Right atrium auricular region (tissue), 2 donors: Measurements from ENCODE around the gene LSM8. TPM values are rescaled to one million over a fixed set of nuclear protein-coding genes. Genes with fewer than 3 reads are reported as not detected.
"Not testable (repeated sequence)": the region's sequence is repeated elsewhere in the genome, so short reads cannot be mapped to it uniquely, and the experiment has no call there.

Experiments
- DNase-seq: peaks from one replicate; pipeline ENCODE4 v3.0.0-alpha.2; 2019; ENCODE audit warnings: low spot score
- H3K27ac ChIP-seq, 2 donors: fragments of 200-600 bp; sonication (generic); 1 replicate in 1 of 2; 2 replicates in 1 of 2; pipeline ENCODE4 v1.5.1; 2016 to 2019
- H3K27me3 ChIP-seq, 2 donors: fragments of 200-600 bp; sonication (generic); one replicate each; pipeline versions ENCODE4 v1.5.1 to v1.6.0; 2017 to 2019
- H3K36me3 ChIP-seq: fragments of 200-600 bp; sonication (generic); one replicate; pipeline ENCODE4 v1.5.1; 2016
- H3K4me1 ChIP-seq, 2 donors: fragments of 200-600 bp; sonication (generic); one replicate each; pipeline versions ENCODE4 v1.5.1 to v1.6.0; 2017 to 2019
- H3K4me3 ChIP-seq, 2 donors: fragments of 200-600 bp; sonication (generic); 1 replicate in 1 of 2; 2 replicates in 1 of 2; pipeline ENCODE4 v1.5.1; 2017 to 2019; ENCODE audit warnings: mild to moderate bottlenecking in 1 of 2, moderate library complexity in 1 of 2
- H3K9me3 ChIP-seq, 2 donors: fragments of 200-600 bp; sonication (generic); one replicate each; pipeline ENCODE4 v1.5.1; 2019
- CTCF ChIP-seq, 2 donors: fragments of 200-600 bp; sonication (generic); IDR thresholded peaks; one replicate each; pipeline ENCODE4 v1.5.1; 2019; ENCODE audit warnings: antibody characterized with exemption in 2 of 2
- total RNA-seq, 2 donors: library from RNA; depleted of rRNA; stranded (reverse); fragments of >200 nt; gene quantifications; one replicate each; pipeline ENCODE4 v1.1.0, GENCODE V29; 2016

Gene LSM8
- total RNA-seq, 2 donors from 2014 or later: 13.4 to 17.3 TPM

DNA sequence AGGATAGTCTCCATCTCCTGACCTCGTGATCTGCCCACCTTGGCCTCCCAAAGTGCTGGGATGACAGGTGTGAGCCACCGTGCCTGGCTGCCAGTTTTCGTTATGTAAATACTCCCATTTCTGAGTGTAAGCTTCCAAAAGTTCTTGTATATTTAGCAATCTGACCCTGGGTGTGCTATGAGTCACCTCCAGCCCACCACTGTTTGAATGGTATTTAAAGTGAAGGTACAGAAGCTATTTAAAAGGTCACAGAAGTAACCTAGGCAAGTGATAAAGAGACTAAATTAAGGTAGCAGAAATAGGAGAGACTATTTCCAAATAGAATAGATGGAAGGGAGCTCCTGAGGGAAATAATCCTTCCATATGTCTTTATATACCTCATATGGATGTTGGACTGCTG is 36.6 kb downstream of the LSM8 start:
- Histone ChIP-seq H3K27ac (no peak overlapping the region), H3K4me3 (no peak overlapping the region), H3K36me3 (no peaks in the 10 kb centered on the region)

DNA sequence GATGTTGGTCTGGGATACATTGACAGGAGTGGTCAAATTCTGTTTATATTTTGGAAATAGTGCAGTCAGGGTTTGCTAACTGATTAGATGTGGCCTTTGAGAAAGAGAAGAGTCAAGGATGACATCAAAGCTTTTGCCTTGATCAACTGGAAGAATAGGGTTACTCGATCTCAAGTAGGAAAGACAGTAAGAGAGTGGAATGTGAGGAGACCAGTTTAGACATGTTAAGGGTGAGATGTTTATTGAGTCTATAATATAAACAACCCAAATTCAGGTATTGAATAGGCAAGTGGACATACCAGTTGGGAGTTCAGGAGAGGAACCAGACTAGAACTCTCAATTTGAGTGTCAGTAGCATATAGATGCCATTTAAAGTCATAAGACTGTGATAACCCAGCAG is 38.6 kb downstream of the LSM8 start:
- H3K4me3 ChIP-seq: no peak overlapping the region
- TF ChIP-seq CTCF (IDR thresholded peaks at IDR 0.05): no peak
- H3K4me1 ChIP-seq: no peaks in the 10 kb centered on the region
- no peak for DNase-seq
- H3K36me3 ChIP-seq: no peaks in the 10 kb centered on the region
- no peaks in the 10 kb centered on the region for H3K27me3 ChIP-seq
- H3K27ac ChIP-seq: no peak overlapping the region
- no peaks in the 10 kb centered on the region for H3K9me3 ChIP-seq

More for the DNA sequence above, 36.6 kb downstream of the LSM8 start:
- Histone ChIP-seq H3K9me3 (no peaks in the 10 kb centered on the region), H3K4me1 (no peaks in the 10 kb centered on the region), H3K27me3 (no peaks in the 10 kb centered on the region)
- DNase-seq: no peak
- TF ChIP-seq CTCF (IDR thresholded peaks at IDR 0.05): no peak

DNA sequence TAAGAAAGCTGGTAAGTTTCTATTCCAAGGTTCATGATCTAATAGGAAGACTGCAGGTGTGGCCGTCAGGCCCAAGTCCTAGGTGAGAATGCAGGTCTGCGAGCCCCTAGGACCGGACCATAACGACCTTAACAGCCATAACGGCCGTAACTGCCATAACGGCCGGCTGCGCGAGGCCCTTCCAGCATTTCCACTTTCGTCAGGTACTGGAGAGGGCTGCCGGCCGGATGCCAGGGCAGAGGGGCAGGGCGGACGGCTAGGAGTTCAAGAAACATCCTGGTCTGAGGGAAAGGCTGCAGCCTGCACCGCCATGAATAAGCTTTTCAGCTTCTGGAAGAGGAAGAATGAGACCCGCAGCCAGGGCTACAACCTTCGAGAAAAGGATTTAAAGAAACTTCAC is 40.6 kb downstream of the LSM8 start, which contains the start of gene ANKRD7:
ANKRD7 (plus strand) TSS at position 184 of the 400 bp plus-strand sequence; CDS start at position 311, 127 bp downstream.
- Histone ChIP-seq H3K4me3 (no peak within 1 kb of the TSS), H3K27ac (no peak within 1 kb of the TSS), H3K27me3 (no peaks in the 10 kb centered on the region), H3K36me3 (no peaks in the 10 kb centered on the region), H3K9me3 (no peaks in the 10 kb centered on the region), H3K4me1 (no peaks in the 10 kb centered on the region)
- no peak for TF ChIP-seq CTCF (IDR thresholded peaks at IDR 0.05)
- no peak for DNase-seq

DNA sequence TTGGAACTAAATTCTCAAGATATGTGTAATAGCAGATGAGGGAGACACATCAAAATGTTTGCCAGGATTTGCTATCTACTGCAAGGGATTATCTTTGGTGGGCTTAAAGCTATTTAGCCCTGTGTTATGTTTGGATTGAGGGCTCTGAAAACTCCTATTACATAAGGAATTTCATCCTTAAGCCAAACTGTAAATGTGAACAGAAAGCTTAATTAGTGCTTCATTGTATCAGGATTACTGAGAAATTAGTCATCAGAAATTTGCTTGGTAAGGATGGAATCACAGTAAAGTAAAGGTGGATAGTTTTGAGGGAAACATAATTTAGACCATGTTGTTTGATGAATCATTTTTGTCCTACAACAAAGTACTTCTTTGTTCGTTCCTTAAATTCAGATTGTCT is 48.9 kb downstream of the LSM8 start:
- DNase-seq: no peak
- Histone ChIP-seq H3K36me3 (no peaks in the 10 kb centered on the region), H3K27me3 (no peaks in the 10 kb centered on the region), H3K9me3 (no peaks in the 10 kb centered on the region), H3K27ac (no peak overlapping the region), H3K4me3 (no peak overlapping the region), H3K4me1 (no peaks in the 10 kb centered on the region)
- TF ChIP-seq CTCF (IDR thresholded peaks at IDR 0.05): no peak

GRCh38 chr7:118233799-118234198 is 49.8 kb downstream of the LSM8 start:
- no peaks in the 10 kb centered on the region for H3K27me3 ChIP-seq
- no peaks in the 10 kb centered on the region for H3K4me1 ChIP-seq
- no peaks in the 10 kb centered on the region for H3K9me3 ChIP-seq
- H3K4me3 ChIP-seq: no peak overlapping the region
- no peak overlapping the region for H3K27ac ChIP-seq
- no peaks in the 10 kb centered on the region for H3K36me3 ChIP-seq
- TF ChIP-seq CTCF (IDR thresholded peaks at IDR 0.05): no peak
- DNase-seq: no peak

DNA sequence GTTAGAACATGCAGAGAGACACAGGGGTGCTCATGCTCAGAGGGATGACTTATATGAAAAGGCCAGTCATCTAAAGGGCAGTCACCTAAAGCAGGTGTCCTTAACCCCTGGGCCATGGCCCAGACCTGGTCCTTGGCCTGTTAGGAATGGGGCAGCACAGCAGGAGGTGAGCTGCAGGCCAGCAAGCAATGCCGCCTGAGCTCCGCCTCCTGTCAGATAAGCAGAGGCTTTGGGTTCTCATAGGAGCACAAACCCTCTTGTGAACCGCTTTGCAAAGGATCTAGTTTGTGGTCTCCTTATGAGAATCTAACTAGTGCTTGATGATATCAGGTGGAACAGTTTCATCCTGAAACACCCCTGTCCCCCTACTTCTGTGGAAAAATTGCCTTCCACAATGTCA is 55.0 kb downstream of the LSM8 start:
- Histone ChIP-seq H3K9me3 (no peaks in the 10 kb centered on the region), H3K36me3 (no peaks in the 10 kb centered on the region), H3K4me3 (no peak overlapping the region), H3K27me3 (no peaks in the 10 kb centered on the region), H3K4me1 (no peaks in the 10 kb centered on the region), H3K27ac (no peak overlapping the region)
- DNase-seq: no peak
- no peak for TF ChIP-seq CTCF (IDR thresholded peaks at IDR 0.05)

GRCh38 chr7:118240320-118240719 is 56.4 kb downstream of the LSM8 start:
- H3K27ac ChIP-seq, H3K4me3 ChIP-seq, H3K9me3 ChIP-seq, H3K4me1 ChIP-seq, H3K27me3 ChIP-seq, H3K36me3 ChIP-seq, DNase-seq: not testable (repeated sequence)
